Mucosa of rectum (tissue), 2 donors: ENCODE data around the gene DENND1C.

Experiments used
- H3K27ac ChIP-seq, 2 donors: one replicate each; pipeline ENCODE4 v1.7.0; 2013; ENCODE audit warnings: inconsistent platforms in 2 of 2, low read depth in 2 of 2, low read length in 2 of 2
- H3K27me3 ChIP-seq, 2 donors: one replicate each; pipeline ENCODE4 v1.7.0; 2013; ENCODE audit warnings: low read length in 2 of 2; ENCODE audit not compliant: control insufficient read depth in 2 of 2, insufficient read depth in 2 of 2
- H3K36me3 ChIP-seq, 2 donors: one replicate each; pipeline ENCODE4 v1.7.0; 2013; ENCODE audit warnings: low read length in 2 of 2; ENCODE audit not compliant: control insufficient read depth in 2 of 2, insufficient read depth in 2 of 2
- H3K4me1 ChIP-seq, 2 donors: one replicate each; pipeline ENCODE4 v1.7.0; 2013; ENCODE audit warnings: low read length in 2 of 2, mild to moderate bottlenecking in 1 of 2; ENCODE audit not compliant: control insufficient read depth in 2 of 2, insufficient read depth in 2 of 2
- H3K4me3 ChIP-seq, 2 donors: one replicate each; pipeline ENCODE4 v1.7.0; 2013; ENCODE audit warnings: low read length in 2 of 2
- H3K9ac ChIP-seq, 2 donors: one replicate each; pipeline ENCODE4 v1.7.0; 2013; ENCODE audit warnings: low read length in 2 of 2, low read depth in 1 of 2, mild to moderate bottlenecking in 1 of 2
- H3K9me3 ChIP-seq, 2 donors: one replicate each; pipeline ENCODE4 v1.7.0; 2013; ENCODE audit warnings: low read length in 2 of 2; ENCODE audit not compliant: control insufficient read depth in 2 of 2
- donor health status: healthy.
- donor health status: Normal muscosa, but diverticular disease.

Gene DENND1C

GRCh38 chr19:6476896-6477431 lies 4.6 kb downstream of the DENND1C start:
- H3K27me3 ChIP-seq = no peaks in the 10 kb centered on the region
- H3K4me3 ChIP-seq = peak overlapping the region; percentile 47 to 54
- no peaks in the 10 kb centered on the region for H3K9me3 ChIP-seq
- no peaks in the 10 kb centered on the region for H3K36me3 ChIP-seq
- H3K4me1 ChIP-seq = peaks cover 5 to 10% of the 10 kb centered on the region in 2 donors
- no peak overlapping the region for H3K27ac ChIP-seq
- peak overlapping the region in 1 of 2 donors; percentile 17 for H3K9ac ChIP-seq

- Histone ChIP-seq H3K4me1 (peaks cover 5 to 10% of the 10 kb centered on the region in 2 donors), H3K36me3 (no peaks in the 10 kb centered on the region), H3K27me3 (no peaks in the 10 kb centered on the region), H3K9ac (peak overlapping the region in 1 of 2 donors; percentile 29), H3K9me3 (no peaks in the 10 kb centered on the region), H3K27ac (peak overlapping the region in 1 of 2 donors; percentile 9), H3K4me3 (peak overlapping the region; percentile 47 to 54)
Observed at GRCh38 chr19:6476155-6476895, 5.3 kb downstream of the DENND1C start.

GRCh38 chr19:6475321-6476108 lies 6.1 kb downstream of the DENND1C start:
- H3K9me3 ChIP-seq = no peaks in the 10 kb centered on the region
- no peaks in the 10 kb centered on the region for H3K36me3 ChIP-seq
- no peaks in the 10 kb centered on the region for H3K27me3 ChIP-seq
- H3K4me3 ChIP-seq = peak overlapping the region; percentile 47 to 54
- H3K9ac ChIP-seq = peak overlapping the region; percentile 29 to 41
- no peak overlapping the region for H3K27ac ChIP-seq
- H3K4me1 ChIP-seq = peaks cover 5 to 10% of the 10 kb centered on the region in 2 donors

- H3K9me3 ChIP-seq = no peaks in the 10 kb centered on the region
- H3K4me1 ChIP-seq = peaks cover 5 to 10% of the 10 kb centered on the region in 2 donors
- no peak overlapping the region for H3K4me3 ChIP-seq
- no peak overlapping the region for H3K27ac ChIP-seq
- H3K27me3 ChIP-seq = no peaks in the 10 kb centered on the region
- no peak overlapping the region for H3K9ac ChIP-seq
- peaks cover 0 to 3% of the 10 kb centered on the region in 2 donors for H3K36me3 ChIP-seq
Observed at GRCh38 chr19:6473647-6474046, 7.9 kb downstream of the DENND1C start.

GRCh38 chr19:6472713-6473112 lies 8.9 kb downstream of the DENND1C start:
- Histone ChIP-seq H3K27me3 (no peaks in the 10 kb centered on the region), H3K4me1 (peaks cover 5 to 10% of the 10 kb centered on the region in 2 donors), H3K4me3 (no peak overlapping the region), H3K36me3 (peaks cover 0 to 8% of the 10 kb centered on the region in 2 donors), H3K27ac (no peak overlapping the region), H3K9ac (no peak overlapping the region), H3K9me3 (no peaks in the 10 kb centered on the region)

GRCh38 chr19:6471076-6471475 lies 10.5 kb downstream of the DENND1C start:
- no peak overlapping the region for H3K9ac ChIP-seq
- no peaks in the 10 kb centered on the region for H3K27me3 ChIP-seq
- H3K4me1 ChIP-seq = peaks cover 3 to 5% of the 10 kb centered on the region in 2 donors
- no peak overlapping the region for H3K27ac ChIP-seq
- peaks cover 8 to 18% of the 10 kb centered on the region in 2 donors for H3K36me3 ChIP-seq
- H3K9me3 ChIP-seq = no peaks in the 10 kb centered on the region
- no peak overlapping the region for H3K4me3 ChIP-seq

GRCh38 chr19:6470173-6470572 lies 11.4 kb downstream of the DENND1C start:
- H3K36me3 ChIP-seq = peaks cover 9 to 20% of the 10 kb centered on the region in 2 donors
- no peak overlapping the region for H3K27ac ChIP-seq
- no peaks in the 10 kb centered on the region for H3K27me3 ChIP-seq
- H3K4me1 ChIP-seq = peaks cover 0 to 5% of the 10 kb centered on the region in 2 donors
- no peak overlapping the region for H3K4me3 ChIP-seq
- no peaks in the 10 kb centered on the region for H3K9me3 ChIP-seq
- no peak overlapping the region for H3K9ac ChIP-seq

GRCh38 chr19:6467384-6467783 lies 14.2 kb downstream of the DENND1C start:
- peaks cover 9 to 20% of the 10 kb centered on the region in 2 donors for H3K36me3 ChIP-seq
- no peak overlapping the region for H3K27ac ChIP-seq
- H3K4me3 ChIP-seq = no peak overlapping the region
- H3K9ac ChIP-seq = no peak overlapping the region
- H3K4me1 ChIP-seq = peaks cover 2 to 11% of the 10 kb centered on the region in 2 donors
- H3K27me3 ChIP-seq = no peaks in the 10 kb centered on the region
- no peaks in the 10 kb centered on the region for H3K9me3 ChIP-seq

- Histone ChIP-seq H3K9me3 (no peaks in the 10 kb centered on the region), H3K9ac (no peak overlapping the region), H3K4me3 (no peak overlapping the region), H3K36me3 (peaks cover 9 to 20% of the 10 kb centered on the region in 2 donors), H3K27ac (no peak overlapping the region), H3K4me1 (peaks cover 6 to 17% of the 10 kb centered on the region in 2 donors), H3K27me3 (no peaks in the 10 kb centered on the region)
Observed at GRCh38 chr19:6466526-6467248, 14.9 kb downstream of the DENND1C start.
